Smooth muscle cell (in vitro differentiated cells): ENCODE measurements around the gene PER3. TPM values are rescaled to one million over a fixed set of nuclear protein-coding genes. Genes with fewer than 3 reads are reported as not detected.
"Not testable (repeated sequence)": the region's sequence is repeated elsewhere in the genome, so short reads cannot be mapped to it uniquely, and the experiment has no call there.

Experiments used
- DNase-seq: peaks from one replicate; lab custom pipeline; 2025; ENCODE audit not compliant: unreplicated experiment; lab: John Stamatoyannopoulos, UW
- H2AFZ ChIP-seq: fragments of 200-600 bp; sonication (generic); 2 replicates; pipeline ENCODE4 v1.6.0; 2016; ENCODE audit warnings: antibody characterized with exemption, low read depth, mild to moderate bottlenecking
- H3F3A ChIP-seq: fragments of 200-600 bp; sonication (generic); 2 replicates; pipeline ENCODE4 v1.6.0; 2017; ENCODE audit warnings: antibody characterized with exemption, low read depth
- H3K27ac ChIP-seq: fragments of 200-600 bp; sonication (generic); 2 replicates; pipeline ENCODE4 v1.5.1; 2016; ENCODE audit warnings: low read depth, mild to moderate bottlenecking
- H3K27me3 ChIP-seq: fragments of 200-600 bp; sonication (generic); 2 replicates; pipeline ENCODE4 v1.6.1; 2016; ENCODE audit warnings: low read depth, mild to moderate bottlenecking
- H3K36me3 ChIP-seq: fragments of 200-600 bp; sonication (generic); 2 replicates; pipeline ENCODE4 v1.5.1; 2016; ENCODE audit warnings: low read depth
- H3K4me1 ChIP-seq: fragments of 200-600 bp; sonication (generic); 2 replicates; pipeline ENCODE4 v1.5.1; 2016; ENCODE audit warnings: low read depth
- H3K4me2 ChIP-seq: fragments of 200-600 bp; sonication (generic); 2 replicates; pipeline ENCODE4 v1.6.0; 2016; ENCODE audit warnings: mild to moderate bottlenecking
- H3K4me3 ChIP-seq: fragments of 200-600 bp; sonication (generic); 2 replicates; pipeline ENCODE4 v1.5.1; 2016; ENCODE audit warnings: mild to moderate bottlenecking
- H3K79me2 ChIP-seq: fragments of 200-600 bp; sonication (generic); 2 replicates; pipeline ENCODE4 v1.6.0; 2016; ENCODE audit warnings: low read depth, mild to moderate bottlenecking
- H3K9ac ChIP-seq: fragments of 200-600 bp; sonication (generic); 2 replicates; pipeline ENCODE4 v1.6.0; 2016; ENCODE audit warnings: low read depth
- H3K9me3 ChIP-seq: fragments of 200-600 bp; sonication (generic); replicated peaks from 2 replicates; pipeline ENCODE4 v1.5.1; 2016; ENCODE audit warnings: low read depth
- H4K20me1 ChIP-seq: fragments of 200-600 bp; sonication (generic); 2 replicates; pipeline ENCODE4 v1.6.0; 2016; ENCODE audit warnings: low read depth
- WGBS: methylation state at CpG from one replicate; pipeline ENCODE4 v1.1.7; 2016; ENCODE audit warnings: low lambda C conversion rate; 5-methylcytosine and 5-hydroxymethylcytosine counted together
- polyA plus RNA-seq: library from polyadenylated mRNA; unstranded; fragments of >200 nt; fragmentation: Nextera tagmentation; extraction: Ambion mirVana; gene quantifications from 2 replicates; pipeline ENCODE4 v1.2.1, GENCODE V29; 2016
- total RNA-seq: library from RNA; depleted of rRNA; stranded (reverse); fragments of >200 nt; gene quantifications from 2 replicates; pipeline ENCODE4 v1.2.3, GENCODE V29; 2014
- TF ChIP-seq, protein P1 (sequence below): fragments of 200-600 bp; sonication (generic); IDR thresholded peaks from 2 replicates; pipeline ENCODE4 v1.5.1; 2017; ENCODE audit warnings: borderline replicate concordance, mild to moderate bottlenecking, antibody characterized with exemption; ENCODE audit not compliant: insufficient read depth, poor library complexity, severe bottlenecking

Gene PER3
- total and polyA plus RNA-seq, 2 experiments from 2014 or later, result 5.9 to 13.2 TPM

DNA sequence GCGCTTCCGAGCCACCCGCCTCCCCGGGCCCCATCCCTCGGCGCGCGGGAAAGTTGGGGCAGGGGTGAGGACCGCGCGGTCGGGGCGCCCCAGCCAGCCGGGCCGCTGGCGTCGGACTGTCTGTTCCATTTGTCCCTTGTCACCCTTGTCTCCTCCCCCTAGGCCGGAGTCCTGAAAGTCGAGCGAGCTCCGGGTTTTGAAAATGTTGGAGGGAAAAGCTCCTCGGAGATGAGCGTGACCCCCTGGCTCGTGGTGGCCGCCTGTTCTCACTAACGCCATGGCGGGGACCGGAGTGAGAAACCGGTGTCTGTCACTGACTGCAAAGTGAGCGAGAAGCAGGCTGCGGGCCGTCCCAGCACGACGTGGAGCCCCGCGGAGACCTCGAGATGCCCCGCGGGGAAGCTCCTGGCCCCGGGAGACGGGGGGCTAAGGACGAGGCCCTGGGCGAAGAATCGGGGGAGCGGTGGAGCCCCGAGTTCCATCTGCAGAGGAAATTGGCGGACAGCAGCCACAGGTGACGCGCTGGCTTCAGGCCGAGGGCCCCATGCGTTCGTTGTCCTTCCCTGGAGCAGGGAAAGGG is 491 bp downstream of the PER3 start:
- peak overlapping the region; percentile 37 for H3K4me3 ChIP-seq
- WGBS, result 79% methylated on average over 37 of the region's 52 CpGs
- no peaks in the 10 kb centered on the region for H3K9me3 ChIP-seq
- no peaks in the 10 kb centered on the region for H3K27me3 ChIP-seq
- no peaks in the 10 kb centered on the region for H3K36me3 ChIP-seq
- no peak overlapping the region for H3K27ac ChIP-seq
- DNase-seq, result no peak
- H3F3A ChIP-seq, result peaks cover 17% of the 10 kb centered on the region
- no peaks in the 10 kb centered on the region for H3K4me1 ChIP-seq
- H3K9ac ChIP-seq, result peak overlapping the region; percentile 29
- peaks cover under 1% of the 10 kb centered on the region for H4K20me1 ChIP-seq
- H2AFZ ChIP-seq, result no peak overlapping the region
- H3K4me2 ChIP-seq, result peak overlapping the region; percentile 82
- H3K79me2 ChIP-seq, result no peaks in the 10 kb centered on the region
- TF ChIP-seq, protein P1, sequence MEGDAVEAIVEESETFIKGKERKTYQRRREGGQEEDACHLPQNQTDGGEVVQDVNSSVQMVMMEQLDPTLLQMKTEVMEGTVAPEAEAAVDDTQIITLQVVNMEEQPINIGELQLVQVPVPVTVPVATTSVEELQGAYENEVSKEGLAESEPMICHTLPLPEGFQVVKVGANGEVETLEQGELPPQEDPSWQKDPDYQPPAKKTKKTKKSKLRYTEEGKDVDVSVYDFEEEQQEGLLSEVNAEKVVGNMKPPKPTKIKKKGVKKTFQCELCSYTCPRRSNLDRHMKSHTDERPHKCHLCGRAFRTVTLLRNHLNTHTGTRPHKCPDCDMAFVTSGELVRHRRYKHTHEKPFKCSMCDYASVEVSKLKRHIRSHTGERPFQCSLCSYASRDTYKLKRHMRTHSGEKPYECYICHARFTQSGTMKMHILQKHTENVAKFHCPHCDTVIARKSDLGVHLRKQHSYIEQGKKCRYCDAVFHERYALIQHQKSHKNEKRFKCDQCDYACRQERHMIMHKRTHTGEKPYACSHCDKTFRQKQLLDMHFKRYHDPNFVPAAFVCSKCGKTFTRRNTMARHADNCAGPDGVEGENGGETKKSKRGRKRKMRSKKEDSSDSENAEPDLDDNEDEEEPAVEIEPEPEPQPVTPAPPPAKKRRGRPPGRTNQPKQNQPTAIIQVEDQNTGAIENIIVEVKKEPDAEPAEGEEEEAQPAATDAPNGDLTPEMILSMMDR, result no peak

DNA sequence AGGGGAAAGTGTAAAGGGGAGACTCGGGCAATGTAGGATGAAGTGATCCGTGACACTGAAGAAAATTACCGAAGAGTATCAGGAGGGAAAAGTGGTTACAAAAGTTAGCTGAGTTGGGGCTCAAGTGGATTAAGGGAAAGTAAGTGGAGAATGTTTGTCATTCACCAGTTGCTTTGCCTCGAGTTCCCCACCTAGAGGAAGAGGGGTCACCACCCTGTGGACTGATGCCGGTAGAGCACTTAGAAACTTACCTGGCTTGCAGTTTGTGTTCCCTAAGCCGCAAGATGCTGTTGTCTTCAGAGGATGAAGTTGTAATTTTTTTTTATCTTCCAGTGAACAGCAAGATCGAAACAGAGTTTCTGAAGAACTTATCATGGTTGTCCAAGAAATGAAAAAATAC is 1.0 kb downstream of the PER3 start:
- no peaks in the 10 kb centered on the region for H3K79me2 ChIP-seq
- no peak overlapping the region for H2AFZ ChIP-seq
- TF ChIP-seq, protein P1, result no peak
- peak overlapping the region; percentile 82 for H3K4me2 ChIP-seq
- H3K4me1 ChIP-seq, result no peaks in the 10 kb centered on the region
- no peaks in the 10 kb centered on the region for H4K20me1 ChIP-seq
- 90% methylated on average over 7 of the region's 7 CpGs for WGBS
- no peak overlapping the region for H3K27ac ChIP-seq
- no peaks in the 10 kb centered on the region for H3K9me3 ChIP-seq
- DNase-seq, result no peak
- H3K36me3 ChIP-seq, result peaks cover 4% of the 10 kb centered on the region
- no peaks in the 10 kb centered on the region for H3K27me3 ChIP-seq
- H3F3A ChIP-seq, result peaks cover 13% of the 10 kb centered on the region
- no peak overlapping the region for H3K4me3 ChIP-seq
- H3K9ac ChIP-seq, result no peak overlapping the region

DNA sequence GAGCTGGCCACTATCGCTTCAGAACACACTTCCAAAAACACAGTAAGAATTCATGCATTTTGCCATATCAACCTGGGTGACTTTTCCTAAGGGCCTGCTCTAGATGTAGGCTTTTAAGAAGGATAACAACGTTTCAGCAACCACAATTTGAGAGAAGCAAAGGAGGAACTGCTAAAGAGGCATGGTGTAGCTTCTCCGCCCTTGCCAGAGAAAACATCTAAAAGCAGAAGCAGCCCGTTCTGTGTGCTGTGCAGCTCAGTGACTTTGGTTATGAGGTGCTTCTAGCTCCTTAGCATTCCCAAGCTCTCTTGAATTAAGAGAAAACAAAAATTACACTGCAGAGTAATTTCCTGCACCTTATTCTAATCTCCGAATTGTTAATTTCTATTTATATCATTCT is 2.7 kb downstream of the PER3 start:
- Histone ChIP-seq H3K9ac (no peak overlapping the region), H3K36me3 (peaks cover 7% of the 10 kb centered on the region), H3K9me3 (peaks cover 4% of the 10 kb centered on the region), H2AFZ (no peak overlapping the region), H3K4me3 (no peak overlapping the region), H3K79me2 (no peaks in the 10 kb centered on the region), H4K20me1 (no peaks in the 10 kb centered on the region), H3K4me2 (no peak overlapping the region), H3F3A (peaks cover 13% of the 10 kb centered on the region), H3K27ac (no peak overlapping the region), H3K4me1 (no peaks in the 10 kb centered on the region), H3K27me3 (no peaks in the 10 kb centered on the region)
- TF ChIP-seq, protein P1, result no peak
- DNase-seq, result no peak
- 92% methylated on average over 5 of the region's 5 CpGs for WGBS

DNA sequence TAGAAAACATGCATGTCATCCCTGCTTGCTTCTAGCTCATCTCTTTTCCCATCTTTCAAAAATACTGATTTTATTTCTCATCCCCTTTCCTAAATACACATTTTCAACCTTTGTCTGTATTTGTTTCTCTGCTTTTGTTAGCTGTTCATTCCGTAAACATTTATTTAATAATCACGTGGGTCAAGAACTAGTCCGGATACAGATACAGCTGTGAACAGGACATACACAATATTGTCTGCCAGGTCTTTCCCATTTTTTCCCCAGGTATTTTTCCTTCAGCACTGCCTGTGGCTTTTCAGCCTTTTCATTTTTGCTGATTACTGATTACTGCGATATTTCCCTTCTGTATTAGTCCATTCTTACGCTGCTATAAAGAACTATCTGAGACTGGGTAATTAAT is 5.7 kb downstream of the PER3 start:
- Histone ChIP-seq H3K4me3 (no peak overlapping the region), H3K79me2 (no peaks in the 10 kb centered on the region), H4K20me1 (no peaks in the 10 kb centered on the region), H3K9ac (no peak overlapping the region), H3K9me3 (peaks cover 4% of the 10 kb centered on the region), H3K4me1 (no peaks in the 10 kb centered on the region), H3K27ac (no peak overlapping the region), H3K27me3 (no peaks in the 10 kb centered on the region), H2AFZ (no peak overlapping the region), H3K36me3 (peaks cover 15% of the 10 kb centered on the region), H3K4me2 (no peak overlapping the region), H3F3A (no peaks in the 10 kb centered on the region)
- no peak for DNase-seq
- whole genome bisulfite sequencing, result over 99% methylated on average over 5 of the region's 5 CpGs
- TF ChIP-seq, protein P1, result no peak

DNA sequence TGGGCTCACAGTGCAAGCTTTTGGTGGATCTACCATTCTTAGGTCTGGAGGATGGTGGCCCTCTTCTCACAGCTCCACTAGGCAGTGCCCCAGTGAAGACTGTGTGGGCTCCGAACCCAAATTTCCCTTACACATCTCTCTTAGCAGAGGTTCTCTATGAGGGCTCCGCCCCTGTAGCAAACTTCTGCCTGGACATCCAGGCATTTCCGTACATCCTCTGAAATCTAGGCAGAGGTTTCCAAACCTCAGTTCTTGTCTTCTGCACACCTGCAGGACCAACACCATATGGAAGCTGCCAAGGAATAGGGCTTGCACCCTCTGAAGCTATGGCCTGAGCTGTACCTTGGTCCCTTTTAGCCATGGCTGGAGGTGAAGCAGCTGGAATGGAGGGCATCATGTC is 6.9 kb downstream of the PER3 start:
- H3F3A ChIP-seq, H3K4me1 ChIP-seq, H3K9me3 ChIP-seq, DNase-seq, H3K27me3 ChIP-seq, H3K4me2 ChIP-seq, H3K9ac ChIP-seq, H3K4me3 ChIP-seq, H2AFZ ChIP-seq, H4K20me1 ChIP-seq, H3K79me2 ChIP-seq, H3K27ac ChIP-seq: not testable (repeated sequence)
- WGBS, result 99% methylated on average over 3 of the region's 3 CpGs
- H3K36me3 ChIP-seq, result peaks cover 15% of the 10 kb centered on the region
